Keratinocyte (primary cell): ENCODE data around the gene OR52H1.

Experiments
- EZH2 ChIP-seq: IDR thresholded peaks from one replicate; pipeline ENCODE4 v1.6.1; 2012; ENCODE audit warnings: inconsistent platforms, mild to moderate bottlenecking, low read length, moderate library complexity
- TF ChIP-seq, protein P1 (sequence below), 3 experiments: IDR thresholded peaks in 1 of 3; conservative IDR thresholded peaks in 1 of 3; optimal IDR thresholded peaks in 1 of 3; 2 replicates in 2 of 3; 3 replicates in 1 of 3; pipeline versions ENCODE3 to v1.5.1; 2011; ENCODE audit warnings: low read length in 3 of 3, mild to moderate bottlenecking in 3 of 3, moderate library complexity in 2 of 3, control low read depth in 1 of 3, inconsistent platforms in 1 of 3; ENCODE audit not compliant: insufficient read depth in 2 of 3; ENCODE audit errors: extremely low read depth in 1 of 3

DNA sequence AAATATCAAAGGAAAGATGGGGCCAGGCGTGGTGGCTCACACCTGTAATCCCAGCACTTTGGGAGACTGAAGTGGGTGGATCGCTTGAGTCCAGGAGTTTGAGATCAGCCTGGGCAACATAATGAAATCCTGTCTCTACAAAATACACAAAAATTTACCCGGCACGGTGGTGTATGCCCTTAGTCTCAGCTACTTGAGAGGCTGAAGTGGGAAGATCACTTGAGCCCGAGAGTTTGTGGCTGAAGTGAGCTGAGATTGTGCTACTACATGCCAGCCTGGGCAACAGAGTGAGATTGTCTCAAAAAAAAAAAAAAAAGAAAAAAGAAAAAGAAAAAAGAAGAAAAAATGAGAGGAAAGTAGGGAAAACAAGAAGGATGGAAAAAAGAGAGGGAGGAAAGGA lies 44.3 kb upstream of the OR52H1 start:
- TF ChIP-seq, protein P1, sequence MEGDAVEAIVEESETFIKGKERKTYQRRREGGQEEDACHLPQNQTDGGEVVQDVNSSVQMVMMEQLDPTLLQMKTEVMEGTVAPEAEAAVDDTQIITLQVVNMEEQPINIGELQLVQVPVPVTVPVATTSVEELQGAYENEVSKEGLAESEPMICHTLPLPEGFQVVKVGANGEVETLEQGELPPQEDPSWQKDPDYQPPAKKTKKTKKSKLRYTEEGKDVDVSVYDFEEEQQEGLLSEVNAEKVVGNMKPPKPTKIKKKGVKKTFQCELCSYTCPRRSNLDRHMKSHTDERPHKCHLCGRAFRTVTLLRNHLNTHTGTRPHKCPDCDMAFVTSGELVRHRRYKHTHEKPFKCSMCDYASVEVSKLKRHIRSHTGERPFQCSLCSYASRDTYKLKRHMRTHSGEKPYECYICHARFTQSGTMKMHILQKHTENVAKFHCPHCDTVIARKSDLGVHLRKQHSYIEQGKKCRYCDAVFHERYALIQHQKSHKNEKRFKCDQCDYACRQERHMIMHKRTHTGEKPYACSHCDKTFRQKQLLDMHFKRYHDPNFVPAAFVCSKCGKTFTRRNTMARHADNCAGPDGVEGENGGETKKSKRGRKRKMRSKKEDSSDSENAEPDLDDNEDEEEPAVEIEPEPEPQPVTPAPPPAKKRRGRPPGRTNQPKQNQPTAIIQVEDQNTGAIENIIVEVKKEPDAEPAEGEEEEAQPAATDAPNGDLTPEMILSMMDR (optimal IDR thresholded peaks at IDR 0.05 in 1 of 3, IDR thresholded peaks at IDR 0.05 in 1 of 3, conservative IDR thresholded peaks at IDR 0.05 in 1 of 3; ENCODE audit: extremely low read depth in 1 of 3, insufficient read depth in 2 of 3, low read length in 3 of 3): no peak
- no peak for TF ChIP-seq EZH2
